NCI-H526 treated with DMSO at 0.1 percent for 48 hours (cell line): ENCODE data around the gene TREML1.
"Not testable (repeated sequence)": the region's sequence is repeated elsewhere in the genome, so short reads cannot be mapped to it uniquely, and the experiment has no call there.

ENCODE experiments used
- DNase-seq: peaks from one replicate; lab custom pipeline; 2025; lab: John Stamatoyannopoulos, UW

Gene TREML1

DNA sequence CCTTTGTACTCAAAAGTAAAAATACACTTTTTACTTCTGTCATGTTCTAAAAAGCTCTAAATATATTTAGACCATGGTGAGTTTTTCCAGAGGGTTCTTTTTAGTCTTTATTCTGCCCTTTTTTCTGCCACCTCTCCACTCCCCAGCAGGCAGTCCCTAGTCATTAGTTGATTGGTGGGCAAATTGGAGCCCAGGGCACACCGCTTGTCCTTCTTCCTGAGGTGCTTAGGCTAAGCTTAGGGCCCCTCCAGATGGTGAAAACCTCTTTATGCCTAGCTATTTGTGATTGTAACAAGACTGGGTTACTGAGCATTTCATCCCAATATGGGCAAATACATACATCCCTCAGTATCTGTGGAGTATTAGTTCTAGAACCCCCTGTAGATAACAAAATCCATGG is 6.2 kb downstream of the TREML1 start:
- no peak for DNase-seq

DNA sequence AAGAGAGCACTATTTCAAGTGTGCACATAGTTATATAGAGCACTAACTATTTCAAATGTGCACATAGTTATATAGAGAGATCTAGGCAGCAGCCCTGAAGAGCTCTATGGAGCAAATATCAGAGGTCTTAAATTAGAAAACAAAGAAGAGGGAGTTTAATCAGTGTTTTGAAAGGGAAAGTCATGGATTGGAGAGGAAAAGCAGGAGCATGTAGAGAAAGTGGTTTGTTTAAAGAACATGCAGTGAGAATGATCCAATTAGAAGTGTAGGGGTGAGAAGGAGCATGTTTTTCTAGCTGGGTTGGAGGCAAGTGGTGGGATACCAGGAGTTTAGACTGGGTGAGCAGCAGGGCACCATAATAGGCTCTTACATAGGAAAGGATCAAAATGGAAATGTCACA is 17.2 kb downstream of the TREML1 start:
- DNase-seq, result no peak

DNA sequence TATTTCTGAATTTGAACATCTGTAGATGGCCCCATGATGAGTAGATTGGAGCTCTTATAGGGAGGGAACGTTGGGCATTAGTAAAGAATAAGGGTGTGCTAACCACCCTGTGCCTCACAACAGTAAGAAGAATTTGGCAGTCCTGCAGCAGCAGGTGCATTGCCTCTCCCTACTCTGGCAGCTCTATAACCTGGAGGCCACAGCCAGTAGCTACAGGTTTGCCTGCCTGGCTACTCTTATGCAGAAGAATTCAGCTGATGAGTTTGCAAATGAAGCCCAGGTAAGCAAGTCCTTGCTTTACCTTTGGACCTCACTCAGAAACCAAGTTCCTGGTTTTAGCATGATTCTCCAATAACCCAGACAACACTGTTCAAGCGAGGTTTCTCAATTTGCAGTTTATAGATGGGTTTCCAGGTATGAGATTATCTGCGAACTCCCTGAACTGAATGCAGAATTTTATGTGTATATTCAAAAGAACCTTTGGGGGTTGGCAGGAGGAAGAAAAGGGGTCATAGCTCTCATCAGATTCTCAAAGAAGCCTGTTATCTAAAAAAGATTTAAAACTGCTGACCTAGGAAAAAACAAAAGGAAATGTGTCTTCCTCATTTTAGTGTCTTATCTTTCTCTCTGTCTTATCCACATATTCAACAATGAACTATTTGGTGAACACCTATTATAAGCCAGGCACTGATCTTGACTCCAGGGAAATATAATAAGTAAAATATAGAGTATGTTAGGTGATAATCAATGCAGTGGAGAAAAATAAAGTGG is 18.9 kb downstream of the TREML1 start:
- no peak for DNase-seq

DNA sequence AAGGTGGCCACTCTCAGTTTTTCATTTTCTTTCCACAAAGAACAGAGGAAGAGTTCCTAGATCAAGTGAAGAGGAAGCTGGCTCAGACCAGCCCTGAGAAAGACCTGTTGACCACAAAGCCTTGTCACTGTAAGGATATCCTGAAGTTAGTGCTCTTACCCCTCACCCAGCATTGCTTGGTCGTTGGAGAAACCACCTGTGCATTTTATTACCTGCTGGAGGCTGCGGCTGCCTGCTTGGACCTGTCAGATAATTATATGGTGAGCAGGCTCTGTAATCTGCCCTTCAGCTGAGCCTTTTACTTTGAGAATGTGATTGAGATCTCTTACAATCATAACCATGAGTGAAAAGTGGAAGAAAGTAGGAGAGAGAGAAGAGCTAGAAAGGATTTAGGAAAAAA is 21.9 kb downstream of the TREML1 start:
- DNase-seq, result peak; percentile 32

DNA sequence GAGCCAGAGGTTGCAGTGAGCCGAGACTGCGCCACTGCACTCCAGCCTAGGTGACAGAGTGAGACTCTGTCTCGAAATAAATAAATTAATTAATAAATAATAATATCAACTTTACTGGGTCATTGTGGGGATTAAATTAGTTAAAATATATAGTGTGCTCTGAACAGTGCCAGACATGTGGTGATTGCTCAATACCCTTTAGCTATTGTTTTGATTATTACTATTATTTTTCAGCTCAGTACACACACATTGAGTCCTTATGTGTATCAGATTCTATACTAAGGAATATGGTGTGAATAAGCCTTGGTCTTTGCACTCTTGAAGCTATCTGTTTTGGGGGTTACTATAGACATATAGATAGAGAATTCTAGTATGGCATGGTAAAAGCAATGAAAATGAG is 28.9 kb downstream of the TREML1 start:
- DNase-seq, result no peak

DNA sequence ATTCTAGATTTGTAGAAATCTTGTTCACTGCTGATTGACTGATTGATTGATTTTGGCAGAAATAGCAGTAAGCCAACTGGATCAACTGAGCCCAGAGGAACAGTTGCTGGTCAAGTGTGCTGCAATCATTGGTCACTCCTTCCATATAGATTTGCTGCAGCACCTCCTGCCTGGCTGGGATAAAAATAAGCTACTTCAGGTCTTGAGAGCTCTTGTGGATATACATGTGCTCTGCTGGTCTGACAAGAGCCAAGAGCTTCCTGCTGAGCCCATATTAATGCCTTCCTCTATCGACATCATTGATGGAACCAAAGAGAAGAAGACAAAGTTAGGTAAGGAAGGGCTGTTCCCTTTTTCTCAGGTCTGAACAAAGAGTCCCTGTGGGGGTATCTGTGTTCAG is 31.2 kb downstream of the TREML1 start:
- DNase-seq, result no peak

DNA sequence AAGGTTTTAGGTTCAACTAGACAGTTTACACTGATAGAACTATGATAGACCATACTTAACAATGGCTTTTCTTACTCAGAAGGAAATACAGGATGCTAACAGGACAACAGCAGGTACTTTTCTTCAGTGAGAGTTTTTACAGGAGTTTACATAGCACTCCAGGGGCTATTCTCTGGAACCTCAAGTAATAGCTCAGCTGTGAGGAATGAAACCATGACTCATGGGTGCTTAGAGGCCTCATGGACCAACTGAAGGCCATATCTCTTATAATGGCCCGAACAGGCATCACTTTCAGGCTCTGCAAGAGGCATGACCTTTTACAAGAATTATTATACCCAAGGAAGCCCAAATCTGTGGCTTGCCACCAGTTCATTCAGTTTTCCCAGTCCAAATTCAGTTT is 31.8 kb downstream of the TREML1 start:
- no peak for DNase-seq

DNA sequence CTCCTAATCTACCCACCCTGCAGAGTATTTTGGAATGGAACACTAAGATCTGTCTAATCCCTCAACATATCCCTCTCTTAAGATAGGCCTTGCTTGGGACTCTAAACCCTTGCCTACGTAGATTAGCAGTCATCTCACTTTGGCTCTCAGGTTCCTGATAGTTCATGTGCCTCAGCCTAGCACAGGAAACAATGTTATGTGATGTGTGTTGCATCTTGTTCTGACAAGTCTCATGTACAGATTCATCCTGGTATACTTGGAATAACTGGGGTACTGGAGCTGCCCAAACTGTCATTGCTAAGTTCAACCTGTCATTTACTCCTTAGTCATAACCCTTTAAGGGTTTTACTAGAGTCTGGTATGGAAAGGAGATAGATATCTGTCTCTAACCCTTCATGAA is 34.1 kb downstream of the TREML1 start:
- DNase-seq, result no peak

DNA sequence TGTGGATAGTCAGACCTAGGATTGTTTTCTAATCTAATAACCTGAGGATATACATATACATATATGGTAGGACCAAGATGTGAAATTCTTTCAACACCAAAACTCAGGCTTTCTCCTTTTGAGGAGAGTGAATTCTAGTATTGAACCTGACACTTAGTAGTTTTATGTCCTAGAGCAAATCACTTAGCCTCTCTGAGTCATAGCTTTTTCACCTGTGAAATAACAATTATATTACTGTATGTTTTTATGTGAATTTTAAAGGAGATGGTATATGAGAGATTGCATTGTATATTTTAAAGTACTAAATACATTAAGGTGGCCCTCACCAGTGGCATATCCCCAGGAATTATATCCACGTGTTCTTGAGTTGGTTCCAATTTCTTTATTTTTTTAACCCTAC is 34.6 kb downstream of the TREML1 start:
- DNase-seq, result no peak

DNA sequence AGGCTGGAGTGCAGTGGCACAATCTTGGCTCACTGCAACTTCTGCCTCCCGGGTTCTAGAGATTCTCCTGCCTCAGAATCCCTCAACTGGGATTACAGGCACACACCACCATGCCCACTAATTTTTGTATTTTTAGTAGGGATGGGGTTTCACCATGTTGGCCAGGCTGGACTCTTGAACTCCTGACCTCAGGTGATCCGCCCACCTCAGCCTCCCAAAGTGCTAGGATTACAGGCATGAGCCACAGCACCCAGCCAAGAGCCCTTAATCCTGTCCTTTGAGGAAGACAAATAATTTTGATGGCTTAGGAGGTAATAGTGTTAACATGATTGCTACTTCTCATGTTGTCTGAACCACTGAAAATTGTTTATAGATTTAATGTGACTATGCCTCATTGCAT is 39.1 kb downstream of the TREML1 start:
- not testable (repeated sequence) for DNase-seq

DNA sequence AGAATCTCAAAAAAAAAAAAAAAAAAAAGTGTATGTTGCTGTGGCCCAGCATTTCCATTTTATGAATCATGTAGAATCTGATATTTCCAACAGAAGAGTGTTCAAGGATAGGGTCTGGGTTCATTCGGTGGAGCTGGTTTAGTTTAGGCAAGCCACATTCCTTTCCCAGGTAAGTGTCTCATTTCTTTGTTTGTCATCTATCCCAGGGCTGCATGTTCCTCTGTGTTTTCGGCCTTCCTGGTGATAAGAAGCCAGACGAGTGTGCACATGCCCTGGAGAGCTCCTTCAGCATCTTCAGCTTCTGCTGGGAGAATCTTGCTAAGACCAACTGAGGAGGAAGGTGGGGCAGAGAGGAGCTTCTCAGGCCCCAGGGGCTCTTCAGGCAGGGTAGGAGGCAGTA is 43.1 kb downstream of the TREML1 start:
- no peak for DNase-seq

DNA sequence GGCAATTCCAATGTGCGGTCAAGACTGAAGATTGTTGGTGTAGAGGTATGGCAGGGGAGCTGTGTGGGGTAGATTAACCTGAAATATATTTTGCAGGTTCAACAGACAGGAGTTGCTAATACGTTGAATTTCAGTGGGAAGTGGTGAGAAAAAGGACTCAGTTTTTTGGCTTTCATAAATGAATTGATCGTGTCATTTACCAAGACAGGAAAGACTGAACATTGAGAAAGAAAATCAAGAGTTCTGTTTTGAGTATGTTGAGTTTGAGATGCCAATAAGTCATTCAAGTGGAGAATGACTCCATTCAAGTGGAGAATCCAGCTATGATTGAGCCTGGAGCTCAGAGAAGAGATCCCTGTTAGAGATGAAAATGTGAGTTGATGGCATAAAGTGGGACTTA is 50.3 kb downstream of the TREML1 start:
- no peak for DNase-seq

DNA sequence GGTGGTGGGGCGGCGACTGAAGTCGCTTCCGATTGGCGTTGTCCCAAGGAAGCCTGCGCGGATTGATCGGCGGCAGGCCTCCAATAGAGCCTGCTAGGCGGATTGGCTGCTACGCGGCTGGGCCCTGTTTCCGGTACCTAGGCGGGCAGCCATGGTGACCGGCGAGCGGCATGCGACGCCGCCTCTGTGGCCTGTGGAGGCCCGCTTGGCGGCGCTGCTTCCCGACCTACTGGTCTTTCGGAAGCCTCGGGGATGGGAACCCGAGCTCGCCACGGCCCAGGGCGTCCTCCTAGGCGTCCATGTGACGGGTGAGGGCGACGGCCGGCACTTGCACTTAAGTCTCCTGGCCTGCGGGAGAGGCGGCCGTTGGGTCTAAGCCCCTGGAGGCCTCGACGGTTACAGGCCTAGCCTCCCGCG is 53.3 kb downstream of the TREML1 start:
- DNase-seq, result no peak
